A673 (cell line): ENCODE measurements around the gene SKAP1. TPM values are rescaled to one million over a fixed set of nuclear protein-coding genes. Genes with fewer than 3 reads are reported as not detected.

Experiments
- BruUV-seq: library from RNA; stranded (reverse); fragments of 400-500 nt; replicated peaks from 2 replicates; lab custom pipeline; 2021; lab: Mats Ljungman, UMichigan
- CTCF ChIA-PET: fragments of 300-600 bp; sonication (Branson Sonifier 250); formaldehyde crosslinking; loops from one replicate; lab custom pipeline; 2022; ENCODE audit warnings: antibody characterized with exemption; lab: Charles Lee
- POLR2A ChIA-PET: fragments of 300-600 bp; sonication (Branson Sonifier 250); formaldehyde crosslinking; loops from one replicate; lab custom pipeline; 2022; ENCODE audit warnings: antibody characterized with exemption; ENCODE audit not compliant: low non-redundant PET; lab: Charles Lee
- DNase-seq: peaks from one replicate; pipeline ENCODE4 v3.0.0-alpha.2; 2015; ENCODE audit warnings: low spot score
- H3K27ac ChIP-seq: fragments of 200-600 bp; sonication (generic); 2 replicates; pipeline ENCODE4 v1.5.1; 2016; ENCODE audit warnings: mixed run types, low read depth, mild to moderate bottlenecking, mixed read lengths, antibody characterized with exemption, low read length; ENCODE audit not compliant: poor library complexity, severe bottlenecking
- H3K27me3 ChIP-seq: fragments of 200-600 bp; sonication (generic); replicated peaks from 2 replicates; pipeline ENCODE4 v1.6.1; 2017; ENCODE audit warnings: mixed run types, low read depth, mild to moderate bottlenecking, mixed read lengths, antibody characterized with exemption, low read length; ENCODE audit not compliant: insufficient read depth, poor library complexity
- H3K36me3 ChIP-seq: fragments of 200-600 bp; sonication (generic); 2 replicates; pipeline ENCODE4 v1.6.1; 2016; ENCODE audit warnings: mixed run types, mild to moderate bottlenecking, mixed read lengths, antibody characterized with exemption, low read length; ENCODE audit not compliant: insufficient read depth, poor library complexity, severe bottlenecking
- H3K4me1 ChIP-seq: fragments of 200-600 bp; sonication (generic); 2 replicates; pipeline ENCODE4 v1.6.1; 2017; ENCODE audit warnings: mixed run types, mild to moderate bottlenecking, mixed read lengths, antibody characterized with exemption, low read length; ENCODE audit not compliant: insufficient read depth, poor library complexity, severe bottlenecking
- H3K4me3 ChIP-seq: fragments of 200-600 bp; sonication (generic); 2 replicates; pipeline ENCODE4 v1.5.1; 2016; ENCODE audit warnings: low read depth, mixed run types, mild to moderate bottlenecking, mixed read lengths, low read length; ENCODE audit not compliant: poor library complexity, severe bottlenecking
- H3K9me3 ChIP-seq: fragments of 200-600 bp; sonication (generic); 2 replicates; pipeline ENCODE4 v1.6.1; 2016; ENCODE audit warnings: mixed run types, low read depth, mild to moderate bottlenecking, mixed read lengths, antibody characterized with exemption, low read length; ENCODE audit not compliant: poor library complexity, severe bottlenecking
- EZH2 ChIP-seq: fragments of 200-600 bp; sonication (generic); IDR thresholded peaks from 2 replicates; pipeline ENCODE4 v1.6.1; 2017; ENCODE audit warnings: borderline replicate concordance, low read depth, mild to moderate bottlenecking, mixed read lengths, antibody characterized with exemption, low read length; ENCODE audit not compliant: poor library complexity, severe bottlenecking
- intact Hi-C: fragments of 100-400 bp; cut with micrococcal nuclease; formaldehyde crosslinking; loops from one replicate; pipeline ENCODE4 v1.10.0; 2022; ENCODE audit not compliant: unreplicated experiment
- total RNA-seq: library from RNA; stranded (reverse); gene quantifications from 2 replicates; pipeline ENCODE4 v1.2.3, GENCODE V29; 2021
- TF ChIP-seq, protein P1 (sequence below): fragments of 300-800, 200-600 bp; sonication (generic); conservative IDR thresholded peaks from 2 replicates; pipeline ENCODE4 v1.5.1; 2017; ENCODE audit warnings: low read depth, mild to moderate bottlenecking, antibody characterized with exemption, low read length, moderate library complexity, mixed read lengths

SKAP1 gene
- total RNA-seq, 1 experiment from 2014 or later = not detected

DNA sequence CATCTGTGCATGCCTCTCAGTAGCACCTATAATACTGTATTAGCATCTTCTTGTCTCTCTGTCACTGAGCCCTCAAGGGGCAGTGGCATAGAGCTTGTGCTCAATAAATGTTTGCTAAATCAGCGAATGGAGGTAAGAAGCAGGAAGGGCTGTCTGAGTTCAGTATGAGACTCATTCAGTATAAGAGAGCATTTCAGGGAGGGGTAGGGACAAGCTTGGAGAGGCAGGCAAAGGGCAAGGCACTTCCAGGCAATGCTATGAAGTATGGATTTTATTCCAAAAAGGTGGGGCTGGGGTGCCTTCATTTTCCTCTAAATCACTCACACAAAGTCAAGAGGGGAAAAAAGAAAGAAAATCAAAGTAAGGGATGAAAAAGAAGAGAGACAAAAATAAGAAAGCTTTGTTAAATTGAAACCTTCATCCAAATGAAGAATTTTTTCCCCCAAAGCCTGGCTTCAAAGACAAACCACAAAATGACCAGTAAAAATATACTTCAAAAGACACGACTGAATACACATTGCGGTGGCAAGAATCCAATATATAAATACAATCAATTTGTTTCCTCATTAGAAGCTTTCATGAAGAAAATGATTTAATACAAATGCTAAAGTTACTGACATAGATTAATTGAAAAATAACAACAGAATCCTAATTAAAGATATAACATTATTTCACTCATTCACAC lies 51.2 kb downstream of the SKAP1 start:
- Histone ChIP-seq H3K4me3 (no peak overlapping the region), H3K27me3 (peaks cover 28% of the 10 kb centered on the region), H3K36me3 (no peaks in the 10 kb centered on the region), H3K27ac (no peak overlapping the region), H3K4me1 (peaks cover 17% of the 10 kb centered on the region), H3K9me3 (no peaks in the 10 kb centered on the region)
- BruUV-seq = no TSS peak
- ChIA-PET POLR2A (no interaction called here), CTCF (no interaction called here)
- TF ChIP-seq EZH2 = no peak
- TF ChIP-seq, protein P1, sequence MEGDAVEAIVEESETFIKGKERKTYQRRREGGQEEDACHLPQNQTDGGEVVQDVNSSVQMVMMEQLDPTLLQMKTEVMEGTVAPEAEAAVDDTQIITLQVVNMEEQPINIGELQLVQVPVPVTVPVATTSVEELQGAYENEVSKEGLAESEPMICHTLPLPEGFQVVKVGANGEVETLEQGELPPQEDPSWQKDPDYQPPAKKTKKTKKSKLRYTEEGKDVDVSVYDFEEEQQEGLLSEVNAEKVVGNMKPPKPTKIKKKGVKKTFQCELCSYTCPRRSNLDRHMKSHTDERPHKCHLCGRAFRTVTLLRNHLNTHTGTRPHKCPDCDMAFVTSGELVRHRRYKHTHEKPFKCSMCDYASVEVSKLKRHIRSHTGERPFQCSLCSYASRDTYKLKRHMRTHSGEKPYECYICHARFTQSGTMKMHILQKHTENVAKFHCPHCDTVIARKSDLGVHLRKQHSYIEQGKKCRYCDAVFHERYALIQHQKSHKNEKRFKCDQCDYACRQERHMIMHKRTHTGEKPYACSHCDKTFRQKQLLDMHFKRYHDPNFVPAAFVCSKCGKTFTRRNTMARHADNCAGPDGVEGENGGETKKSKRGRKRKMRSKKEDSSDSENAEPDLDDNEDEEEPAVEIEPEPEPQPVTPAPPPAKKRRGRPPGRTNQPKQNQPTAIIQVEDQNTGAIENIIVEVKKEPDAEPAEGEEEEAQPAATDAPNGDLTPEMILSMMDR = no peak
- no peak for DNase-seq
- intact Hi-C loops = loop anchor here (10.0 kb wide), 2 partner anchors 224 to 354 kb away; no protein-coding TSS in a partner anchor

DNA sequence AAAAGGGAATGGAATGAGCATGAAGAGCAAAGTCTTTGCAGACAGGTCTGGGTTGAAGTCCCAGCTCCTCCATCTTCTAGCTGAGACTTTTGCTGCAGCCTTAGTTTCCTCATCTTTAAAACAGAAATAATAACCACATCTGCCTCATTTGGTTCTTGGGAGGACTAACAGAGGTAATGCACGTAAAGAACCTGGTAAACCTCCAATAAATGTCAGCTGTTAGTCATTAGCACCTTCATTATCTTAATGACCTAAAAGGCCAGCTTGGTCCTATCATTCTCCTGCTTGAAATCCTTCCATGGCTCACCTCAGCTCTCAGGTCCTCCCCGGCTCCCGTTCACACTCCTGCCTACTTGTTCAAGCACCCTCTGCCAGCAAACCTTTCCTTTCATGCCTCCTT lies 51.8 kb downstream of the SKAP1 start:
- H3K27me3 ChIP-seq = peaks cover 28% of the 10 kb centered on the region
- no peaks in the 10 kb centered on the region for H3K36me3 ChIP-seq
- no peak overlapping the region for H3K4me3 ChIP-seq
- peaks cover 11% of the 10 kb centered on the region for H3K4me1 ChIP-seq
- H3K9me3 ChIP-seq = no peaks in the 10 kb centered on the region
- DNase-seq = no peak
- BruUV-seq = no TSS peak
- no peak for TF ChIP-seq EZH2
- ChIA-PET CTCF (no interaction called here), POLR2A (no interaction called here)
- intact Hi-C loops = loop anchor here (10.0 kb wide), 2 partner anchors 223 to 353 kb away; no protein-coding TSS in a partner anchor
- H3K27ac ChIP-seq = no peak overlapping the region

GRCh38 chr17:48376682-48377325 lies 53.2 kb downstream of the SKAP1 start:
- H3K4me3 ChIP-seq = no peak overlapping the region
- no peaks in the 10 kb centered on the region for H3K36me3 ChIP-seq
- H3K4me1 ChIP-seq = no peaks in the 10 kb centered on the region
- no TSS peak for BruUV-seq
- no peak overlapping the region for H3K27ac ChIP-seq
- CTCF ChIA-PET = no interaction called here
- POLR2A ChIA-PET = no interaction called here
- no peak for DNase-seq
- no peak for TF ChIP-seq EZH2
- TF ChIP-seq, protein P1 = no peak
- intact Hi-C loops = loop anchor here (10.0 kb wide), 2 partner anchors 222 to 352 kb away; no protein-coding TSS in a partner anchor
- H3K27me3 ChIP-seq = peaks cover 28% of the 10 kb centered on the region
- no peaks in the 10 kb centered on the region for H3K9me3 ChIP-seq
